ENCODE data around the gene ZNF217.

DNA sequence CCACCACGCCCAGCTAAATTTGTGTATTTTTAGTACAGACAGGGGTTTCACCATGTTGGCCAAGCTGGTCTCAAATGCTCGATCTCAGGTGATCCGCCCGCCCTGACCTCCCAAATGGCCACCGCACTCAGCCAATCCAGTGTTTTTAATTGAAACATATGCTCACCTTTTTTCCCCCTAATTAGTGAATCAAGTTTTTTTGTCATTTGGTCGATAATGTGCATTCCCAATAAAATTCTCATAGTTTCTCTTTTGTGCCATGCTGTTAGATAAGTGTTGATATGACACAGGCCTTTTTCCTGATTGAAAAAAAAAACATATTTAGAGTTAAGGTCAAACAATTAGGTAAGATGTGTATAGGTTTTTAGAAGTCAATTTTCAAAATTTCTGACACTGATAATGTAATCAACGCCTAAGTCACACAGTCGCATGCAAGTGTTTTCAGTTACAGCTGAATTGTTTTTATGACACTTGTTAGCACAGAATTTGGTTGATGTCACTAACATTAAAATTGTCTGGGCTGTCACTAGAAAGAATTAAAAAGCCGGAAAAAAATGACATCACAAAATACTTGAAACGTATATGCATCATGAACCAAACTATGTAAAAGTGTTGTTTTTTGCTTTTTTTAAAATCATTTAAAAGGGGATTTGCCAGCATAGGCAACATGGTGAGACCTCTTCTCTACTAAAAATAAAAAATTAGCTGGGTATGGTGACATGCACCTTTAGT is 21.9 kb downstream of the ZNF217 start:
- TF ChIP-seq, protein P1, sequence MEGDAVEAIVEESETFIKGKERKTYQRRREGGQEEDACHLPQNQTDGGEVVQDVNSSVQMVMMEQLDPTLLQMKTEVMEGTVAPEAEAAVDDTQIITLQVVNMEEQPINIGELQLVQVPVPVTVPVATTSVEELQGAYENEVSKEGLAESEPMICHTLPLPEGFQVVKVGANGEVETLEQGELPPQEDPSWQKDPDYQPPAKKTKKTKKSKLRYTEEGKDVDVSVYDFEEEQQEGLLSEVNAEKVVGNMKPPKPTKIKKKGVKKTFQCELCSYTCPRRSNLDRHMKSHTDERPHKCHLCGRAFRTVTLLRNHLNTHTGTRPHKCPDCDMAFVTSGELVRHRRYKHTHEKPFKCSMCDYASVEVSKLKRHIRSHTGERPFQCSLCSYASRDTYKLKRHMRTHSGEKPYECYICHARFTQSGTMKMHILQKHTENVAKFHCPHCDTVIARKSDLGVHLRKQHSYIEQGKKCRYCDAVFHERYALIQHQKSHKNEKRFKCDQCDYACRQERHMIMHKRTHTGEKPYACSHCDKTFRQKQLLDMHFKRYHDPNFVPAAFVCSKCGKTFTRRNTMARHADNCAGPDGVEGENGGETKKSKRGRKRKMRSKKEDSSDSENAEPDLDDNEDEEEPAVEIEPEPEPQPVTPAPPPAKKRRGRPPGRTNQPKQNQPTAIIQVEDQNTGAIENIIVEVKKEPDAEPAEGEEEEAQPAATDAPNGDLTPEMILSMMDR (conservative IDR thresholded peaks at IDR 0.05; ENCODE audit: low read depth, low read length) = no peak
- TF ChIP-seq EZH2 (IDR thresholded peaks at IDR 0.05; ENCODE audit: borderline replicate concordance, low read depth, low read length, poor library complexity, severe bottlenecking) = no peak

All from A673 (cell line).